Posterior cingulate gyrus (tissue), 11 donors: Measurements from ENCODE around the gene TNRC6B.
A peak's percentile ranks its signal among the peaks of the same experiment; 100 is the strongest.
"Not testable (repeated sequence)": the region's sequence is repeated elsewhere in the genome, so short reads cannot be mapped to it uniquely, and the experiment has no call there.

Source experiments
- DNase-seq, 10 donors: peaks; one replicate each; pipeline versions ENCODE4 v3.0.0 to v3.0.0-alpha.2; 2020 to 2021; ENCODE audit warnings: mixed read lengths in 3 of 10
- intact Hi-C: fragments of 100-400 bp; cut with DNase I; formaldehyde crosslinking; loops from one replicate; pipeline ENCODE4 v1.15.1; 2023

TNRC6B gene, protein sequence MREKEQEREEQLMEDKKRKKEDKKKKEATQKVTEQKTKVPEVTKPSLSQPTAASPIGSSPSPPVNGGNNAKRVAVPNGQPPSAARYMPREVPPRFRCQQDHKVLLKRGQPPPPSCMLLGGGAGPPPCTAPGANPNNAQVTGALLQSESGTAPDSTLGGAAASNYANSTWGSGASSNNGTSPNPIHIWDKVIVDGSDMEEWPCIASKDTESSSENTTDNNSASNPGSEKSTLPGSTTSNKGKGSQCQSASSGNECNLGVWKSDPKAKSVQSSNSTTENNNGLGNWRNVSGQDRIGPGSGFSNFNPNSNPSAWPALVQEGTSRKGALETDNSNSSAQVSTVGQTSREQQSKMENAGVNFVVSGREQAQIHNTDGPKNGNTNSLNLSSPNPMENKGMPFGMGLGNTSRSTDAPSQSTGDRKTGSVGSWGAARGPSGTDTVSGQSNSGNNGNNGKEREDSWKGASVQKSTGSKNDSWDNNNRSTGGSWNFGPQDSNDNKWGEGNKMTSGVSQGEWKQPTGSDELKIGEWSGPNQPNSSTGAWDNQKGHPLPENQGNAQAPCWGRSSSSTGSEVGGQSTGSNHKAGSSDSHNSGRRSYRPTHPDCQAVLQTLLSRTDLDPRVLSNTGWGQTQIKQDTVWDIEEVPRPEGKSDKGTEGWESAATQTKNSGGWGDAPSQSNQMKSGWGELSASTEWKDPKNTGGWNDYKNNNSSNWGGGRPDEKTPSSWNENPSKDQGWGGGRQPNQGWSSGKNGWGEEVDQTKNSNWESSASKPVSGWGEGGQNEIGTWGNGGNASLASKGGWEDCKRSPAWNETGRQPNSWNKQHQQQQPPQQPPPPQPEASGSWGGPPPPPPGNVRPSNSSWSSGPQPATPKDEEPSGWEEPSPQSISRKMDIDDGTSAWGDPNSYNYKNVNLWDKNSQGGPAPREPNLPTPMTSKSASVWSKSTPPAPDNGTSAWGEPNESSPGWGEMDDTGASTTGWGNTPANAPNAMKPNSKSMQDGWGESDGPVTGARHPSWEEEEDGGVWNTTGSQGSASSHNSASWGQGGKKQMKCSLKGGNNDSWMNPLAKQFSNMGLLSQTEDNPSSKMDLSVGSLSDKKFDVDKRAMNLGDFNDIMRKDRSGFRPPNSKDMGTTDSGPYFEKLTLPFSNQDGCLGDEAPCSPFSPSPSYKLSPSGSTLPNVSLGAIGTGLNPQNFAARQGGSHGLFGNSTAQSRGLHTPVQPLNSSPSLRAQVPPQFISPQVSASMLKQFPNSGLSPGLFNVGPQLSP (N-terminal part only)

DNA sequence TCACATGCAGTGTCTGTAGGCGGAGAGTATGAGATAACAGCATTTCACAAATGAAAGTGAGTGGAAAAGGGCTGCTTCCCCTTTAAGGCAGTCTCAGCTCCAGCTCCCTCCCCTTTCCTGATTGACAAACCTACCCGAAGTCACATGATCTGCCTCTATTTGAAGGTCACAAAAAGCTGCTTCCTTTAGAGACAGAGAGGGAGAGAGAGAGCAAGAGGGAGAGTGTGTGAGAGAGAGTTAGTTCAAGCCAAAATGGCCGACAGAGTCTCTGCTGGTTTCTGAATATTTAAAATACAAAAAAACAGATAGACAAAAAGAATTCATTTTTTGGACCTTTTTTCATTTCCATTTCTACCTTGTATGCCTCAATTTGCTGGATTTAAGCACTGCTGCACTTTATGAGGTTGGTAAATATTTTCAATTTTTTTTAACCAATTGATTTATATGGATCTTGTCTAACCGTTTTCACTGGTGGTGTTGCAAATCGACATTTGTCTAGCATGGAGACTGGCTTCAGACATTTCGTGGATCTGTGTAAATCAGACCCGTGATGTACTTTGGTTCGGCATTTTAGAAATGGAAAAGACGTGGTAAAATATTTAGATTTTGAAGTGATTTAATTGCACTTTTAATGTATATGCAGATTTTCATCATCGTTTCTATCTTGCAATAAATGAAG is at the start of gene TNRC6B:
TSS of gene TNRC6B (plus strand) at position 188 of the 679 bp plus-strand sequence. CDS start at position 399, 211 bp downstream.
- intact Hi-C loops: loop anchor here (2.0 to 10.0 kb wide), 2 partner anchors 133 to 167 kb away; partner anchors contain the start of gene ADSL

DNA sequence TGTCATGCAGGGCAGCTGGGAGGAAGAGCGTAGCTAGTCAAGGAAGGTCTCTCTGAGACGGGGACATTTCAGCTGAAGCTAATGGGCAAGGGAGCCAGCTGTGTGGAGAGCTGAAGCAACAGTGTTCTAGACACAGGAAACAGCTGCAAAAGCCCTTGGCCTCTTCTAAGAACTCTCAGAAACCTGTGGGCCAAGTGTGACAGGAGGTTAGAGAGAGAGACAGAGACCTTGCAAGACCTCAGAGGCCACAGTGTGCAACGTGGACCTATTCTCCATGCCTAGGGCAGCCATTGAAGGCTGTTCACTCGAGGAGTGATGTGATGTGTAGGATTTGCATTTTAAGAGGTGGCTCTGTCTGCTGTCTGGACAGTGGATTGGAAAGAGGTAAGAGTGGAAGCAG is 48.7 kb upstream of the TNRC6B start:
- DNase-seq: no peak
- intact Hi-C loops: no loop called here

More for the DNA sequence above, at the start of gene TNRC6B:
- peak in 8 of 10 donors; percentile 54 to 93 (median 70) for DNase-seq

DNA sequence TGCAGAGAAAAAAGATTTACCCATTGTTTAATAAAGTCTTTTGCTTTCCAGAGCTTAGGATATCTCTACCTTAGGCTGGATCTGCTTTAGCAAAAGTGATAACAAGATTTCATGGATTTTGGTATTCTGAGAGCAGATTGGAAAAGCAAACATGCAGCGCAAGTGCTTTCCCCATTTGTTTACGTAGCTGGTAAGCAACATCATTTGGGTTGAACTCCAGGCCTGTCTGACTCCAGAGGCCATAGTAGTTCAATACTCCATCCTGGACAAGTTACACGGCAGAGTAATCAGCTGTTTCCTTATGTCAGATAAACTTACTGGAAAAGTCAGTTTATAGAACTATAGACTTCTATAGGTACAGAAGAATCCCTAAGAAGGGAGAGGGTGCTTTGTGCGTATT is 40.6 kb upstream of the TNRC6B start:
- intact Hi-C loops: no loop called here
- DNase-seq: no peak

DNA sequence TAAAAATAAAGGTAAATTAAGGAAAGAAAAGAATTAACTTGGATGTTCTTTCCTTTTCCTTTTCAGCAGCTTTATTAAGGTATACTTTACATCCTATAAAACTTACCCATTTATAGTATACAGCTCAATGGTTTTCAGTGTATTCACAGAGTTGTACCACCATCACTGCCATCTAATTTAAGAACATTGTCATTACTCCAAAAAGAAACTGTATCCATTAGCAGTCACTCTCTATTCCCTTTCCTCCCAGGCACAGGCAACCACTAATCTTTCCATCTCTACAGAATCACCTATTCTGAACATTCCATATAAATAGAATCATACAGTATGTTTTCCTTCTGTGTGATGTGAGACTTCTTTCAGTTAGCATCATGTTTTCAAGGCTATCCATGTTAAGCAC is 38.9 kb upstream of the TNRC6B start:
- intact Hi-C loops: no loop called here
- DNase-seq: no peak

DNA sequence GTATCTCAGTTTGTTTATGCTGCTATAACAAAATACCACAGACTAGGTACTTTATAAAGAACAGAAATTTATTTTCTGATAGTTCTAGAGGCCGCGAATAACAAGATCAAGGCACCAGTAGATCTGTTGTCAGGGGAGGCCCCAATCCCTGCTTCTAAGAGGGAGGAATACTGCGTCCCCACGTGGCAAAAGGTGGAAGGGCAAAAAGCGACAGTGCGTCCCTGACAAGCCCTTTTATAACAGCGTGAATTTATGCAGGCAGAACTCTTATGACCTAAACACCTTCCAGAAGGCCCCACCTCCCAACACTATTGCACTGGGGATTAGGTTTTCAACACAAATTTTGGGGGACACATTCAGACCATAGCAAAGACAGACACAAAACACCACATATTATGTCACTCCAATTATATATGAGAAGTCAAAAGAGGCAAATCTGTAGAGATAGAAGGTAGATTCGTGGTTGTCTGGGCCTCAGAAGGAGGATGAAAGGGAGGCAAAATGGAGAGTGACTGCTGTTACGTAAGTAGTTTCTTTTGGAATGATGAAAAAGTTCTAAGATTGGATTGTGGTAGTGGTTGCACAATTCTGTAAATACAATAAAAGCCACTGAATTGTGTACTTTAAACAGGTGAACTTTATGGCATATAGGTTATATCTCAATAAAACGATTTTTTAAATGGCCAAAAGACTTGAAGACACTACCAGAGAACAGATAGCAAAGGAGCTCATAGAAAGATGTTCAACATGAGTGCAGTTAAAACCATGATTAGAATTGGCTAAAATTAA is 30.1 kb upstream of the TNRC6B start:
- intact Hi-C loops: no loop called here
- DNase-seq: no peak

DNA sequence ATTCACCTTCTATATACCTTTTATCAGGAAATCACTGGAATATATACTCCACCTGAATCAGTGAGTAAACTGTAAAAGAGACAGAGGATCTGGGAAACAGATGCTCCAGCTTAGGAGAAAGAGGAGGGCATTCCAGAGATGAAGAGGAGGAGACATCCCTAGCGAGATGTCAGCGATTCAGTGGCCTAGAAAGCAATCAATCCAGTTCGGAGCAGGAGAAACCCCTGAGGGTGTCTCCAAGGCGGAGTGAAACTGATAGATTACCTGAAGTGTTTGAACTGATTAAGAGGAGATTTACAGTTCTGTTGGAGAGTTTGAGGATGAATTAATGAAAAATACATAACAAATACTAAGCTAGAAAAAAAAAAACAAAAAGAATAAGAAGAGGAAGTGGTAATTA is 24.5 kb upstream of the TNRC6B start:
- no peak for DNase-seq
- intact Hi-C loops: no loop called here

DNA sequence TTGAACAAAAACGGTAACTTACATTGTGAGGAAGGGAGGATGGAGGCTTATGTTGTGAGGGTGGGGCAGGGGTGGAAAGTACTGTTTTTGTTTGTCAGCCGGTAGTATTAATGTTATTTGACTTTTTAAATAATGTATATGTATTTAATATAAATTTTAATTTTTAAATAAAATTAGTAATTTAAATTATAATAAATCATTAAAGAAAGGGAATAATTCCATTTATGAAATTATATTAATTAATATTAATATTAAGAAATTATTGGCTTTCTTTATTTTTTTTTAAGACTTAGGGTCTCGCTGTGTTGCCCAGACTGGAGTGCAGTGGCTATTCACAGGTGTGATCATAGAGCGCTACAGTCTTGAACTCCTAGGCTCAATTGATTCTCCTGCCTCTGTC is 24.0 kb upstream of the TNRC6B start:
- no peak for DNase-seq
- intact Hi-C loops: no loop called here

DNA sequence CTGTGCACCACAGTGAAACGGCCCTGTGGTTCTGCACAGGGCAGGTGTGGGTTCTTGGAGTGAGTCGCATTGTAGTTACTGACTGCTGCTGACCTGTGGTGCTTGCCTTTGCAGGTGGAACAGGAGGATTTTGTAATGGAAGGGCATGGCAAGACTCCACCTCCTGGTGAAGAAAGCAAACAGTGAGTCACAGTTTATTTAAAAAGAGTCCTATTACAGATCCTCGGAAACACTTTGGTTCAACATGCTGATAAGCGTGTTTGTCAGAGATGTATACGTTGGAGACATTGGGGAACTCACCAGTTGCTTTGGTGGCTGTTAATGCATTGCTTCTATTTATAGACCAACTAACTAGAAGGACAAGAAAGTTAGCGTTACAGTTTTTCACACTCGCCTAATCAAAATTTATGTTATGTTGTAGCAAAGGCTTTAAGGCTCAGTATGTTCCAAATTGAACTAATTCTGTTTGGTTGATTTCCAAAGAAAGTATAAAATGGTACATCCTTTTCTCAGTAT is 21.7 kb upstream of the TNRC6B start:
- no peak for DNase-seq

DNA sequence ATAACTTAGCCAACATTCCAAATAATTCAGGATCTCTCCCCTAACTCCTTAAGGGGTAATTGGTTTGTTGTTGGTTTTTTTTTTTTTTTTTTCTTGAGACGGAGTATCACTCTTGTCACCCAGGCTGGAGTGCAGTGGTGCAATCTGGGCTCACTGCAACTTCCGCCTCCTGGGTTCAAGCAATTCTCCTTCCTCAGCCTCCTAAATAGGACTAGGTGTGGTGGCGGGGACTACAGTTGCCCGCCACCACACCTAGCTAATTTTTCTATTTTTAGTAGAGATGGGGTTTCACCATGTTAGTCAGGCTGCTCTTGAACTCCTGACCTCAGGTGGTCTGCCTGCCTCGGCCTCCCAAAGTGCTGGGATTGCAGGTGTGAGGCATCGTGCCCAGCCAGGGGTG is 21.0 kb upstream of the TNRC6B start:
- intact Hi-C loops, DNase-seq: not testable (repeated sequence)

More for the DNA sequence above, 21.7 kb upstream of the TNRC6B start:
- intact Hi-C loops: no loop called here

DNA sequence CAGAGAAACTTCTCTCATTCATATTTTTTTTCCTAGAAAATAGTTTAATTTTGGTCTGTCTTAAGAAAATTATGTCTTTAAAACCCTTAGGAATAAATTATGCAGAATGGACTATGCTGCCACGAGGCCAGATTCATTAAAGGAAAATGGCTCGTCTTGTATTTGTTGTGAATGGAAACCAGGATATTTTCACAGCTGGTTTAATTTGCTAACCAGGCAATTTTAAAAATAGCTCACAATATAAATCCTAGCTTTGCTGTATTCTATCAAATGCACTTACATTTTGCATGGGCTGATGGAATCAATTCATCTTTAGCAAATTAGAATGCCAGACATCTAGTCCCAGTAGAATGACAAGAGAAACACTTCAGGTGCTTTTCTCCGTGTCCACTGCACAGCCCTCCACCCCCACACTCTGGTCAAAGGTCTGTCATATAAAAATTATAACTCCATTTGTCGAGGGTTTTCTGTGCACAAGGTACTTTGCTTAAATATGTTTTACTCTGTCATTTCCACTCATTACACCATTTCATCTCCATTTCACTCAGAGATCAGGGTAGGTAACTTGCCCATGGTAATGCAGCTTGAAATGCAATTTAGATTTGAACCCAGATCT is 20.3 kb upstream of the TNRC6B start:
- intact Hi-C loops: no loop called here
- no peak for DNase-seq

DNA sequence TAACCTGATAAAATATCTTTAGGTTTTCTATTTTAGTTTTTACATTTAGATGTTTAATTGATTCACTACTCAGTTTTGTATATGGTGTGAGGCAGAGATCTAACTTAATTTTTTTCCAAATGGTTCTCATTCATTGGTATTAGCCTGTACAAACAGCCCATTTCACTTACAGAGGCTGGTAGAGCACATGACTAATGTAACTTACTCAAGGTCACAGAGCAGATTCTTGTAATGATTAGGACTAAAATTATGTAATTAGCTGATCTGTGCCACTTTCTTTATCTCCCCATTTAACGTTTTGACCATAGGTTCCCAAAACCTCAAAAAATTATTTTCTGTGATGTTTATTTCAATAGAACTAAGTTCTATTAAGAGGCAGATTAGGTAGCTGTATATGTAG is 16.5 kb upstream of the TNRC6B start:
- DNase-seq: no peak
- intact Hi-C loops: no loop called here

DNA sequence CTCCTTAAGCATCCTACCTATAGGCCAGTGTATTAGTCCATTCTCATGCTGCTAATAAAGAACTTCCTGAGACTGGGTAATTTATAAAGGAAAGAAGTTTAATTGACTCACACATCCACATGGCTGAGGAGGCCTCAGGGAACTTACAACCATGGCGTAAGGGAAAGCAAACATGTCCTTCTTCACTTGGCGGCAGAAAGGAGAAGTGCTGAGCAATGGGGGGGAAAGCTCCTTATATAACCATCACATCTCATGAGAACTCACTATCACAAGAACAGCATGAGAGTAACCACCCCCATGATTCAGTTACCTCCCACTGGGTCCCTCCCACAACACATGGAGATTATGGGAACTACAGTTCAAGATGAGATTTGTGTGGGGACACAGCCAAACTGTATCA is 12.2 kb upstream of the TNRC6B start:
- intact Hi-C loops, DNase-seq: not testable (repeated sequence)

DNA sequence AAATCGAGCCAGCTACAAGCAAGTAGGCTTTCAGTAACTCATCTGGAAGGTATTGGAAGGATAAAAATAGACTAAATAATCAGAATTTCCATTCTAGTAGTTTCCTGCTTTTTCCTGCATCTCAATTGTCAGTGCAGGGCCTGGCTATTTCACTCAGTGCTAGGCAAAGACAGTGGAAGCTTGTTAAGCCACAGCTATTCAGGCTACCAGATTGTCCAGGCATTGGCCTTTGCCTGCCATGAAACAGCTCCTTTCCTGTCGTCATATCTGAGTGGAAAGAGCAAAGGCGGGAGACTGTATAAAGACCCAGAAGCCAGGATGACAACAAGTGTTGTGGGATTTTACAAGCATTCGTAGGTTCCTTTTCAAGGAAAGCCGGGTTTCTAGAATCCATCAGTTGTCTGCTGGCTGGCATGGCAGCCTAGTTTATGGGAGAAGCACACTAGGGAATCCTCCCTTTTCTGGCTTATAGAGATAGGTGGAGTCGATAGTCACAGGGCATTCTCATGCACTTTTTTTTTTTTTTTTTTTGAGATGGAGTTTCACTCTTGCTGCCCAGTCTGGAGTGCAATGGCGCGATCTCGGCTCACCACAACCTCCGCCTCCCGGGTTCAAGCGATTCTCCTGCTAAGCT is 2.0 kb upstream of the TNRC6B start:
- intact Hi-C loops: loop anchor here (10.0 kb wide), 1 partner anchor 169 kb away; the partner anchor contains the start of gene ADSL
- no peak for DNase-seq

DNA sequence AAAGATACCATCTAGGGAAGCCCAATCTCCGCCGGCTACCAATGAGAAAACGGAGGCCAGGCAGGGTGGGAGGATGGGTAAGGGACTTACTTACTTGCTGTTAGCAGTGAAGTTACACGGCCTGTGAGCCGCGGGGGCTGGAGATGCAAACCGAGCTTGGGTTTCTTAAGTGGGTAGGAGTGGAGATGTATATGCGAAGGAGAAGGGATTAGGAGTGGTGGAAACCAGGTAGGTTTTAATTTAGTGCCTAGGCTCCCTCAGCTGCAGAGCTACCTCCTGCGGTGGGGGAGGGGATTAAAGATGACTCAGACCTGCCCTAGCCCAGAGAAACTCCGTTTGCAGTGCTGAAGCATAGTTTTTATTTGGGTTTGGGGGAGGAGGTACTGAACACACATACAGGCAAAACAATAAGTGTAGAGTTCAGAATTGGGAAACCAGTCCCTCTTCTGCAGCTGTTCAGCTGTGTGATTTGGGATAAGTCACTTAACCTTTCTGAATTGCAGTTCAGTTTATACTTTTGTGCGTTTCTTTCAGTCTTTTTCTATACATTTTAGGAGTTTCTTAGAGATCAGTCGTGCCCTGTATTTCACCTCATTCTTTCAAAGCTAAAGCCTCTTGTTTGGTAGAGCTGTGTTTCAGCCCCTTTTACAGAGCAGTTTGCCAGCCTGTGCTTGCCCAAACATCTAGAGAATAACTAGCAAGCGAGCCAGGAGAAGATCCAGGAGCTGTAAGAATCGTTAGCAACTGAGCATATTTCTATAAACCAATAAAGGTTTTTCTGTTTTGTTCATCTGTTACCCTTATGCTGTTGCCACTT is 596 bp upstream of the TNRC6B start:
- intact Hi-C loops: loop anchor here (10.0 kb wide), 1 partner anchor 168 kb away; the partner anchor contains the start of gene ADSL
- peak in 5 of 10 donors; percentile 11 to 81 (median 71) for DNase-seq

DNA sequence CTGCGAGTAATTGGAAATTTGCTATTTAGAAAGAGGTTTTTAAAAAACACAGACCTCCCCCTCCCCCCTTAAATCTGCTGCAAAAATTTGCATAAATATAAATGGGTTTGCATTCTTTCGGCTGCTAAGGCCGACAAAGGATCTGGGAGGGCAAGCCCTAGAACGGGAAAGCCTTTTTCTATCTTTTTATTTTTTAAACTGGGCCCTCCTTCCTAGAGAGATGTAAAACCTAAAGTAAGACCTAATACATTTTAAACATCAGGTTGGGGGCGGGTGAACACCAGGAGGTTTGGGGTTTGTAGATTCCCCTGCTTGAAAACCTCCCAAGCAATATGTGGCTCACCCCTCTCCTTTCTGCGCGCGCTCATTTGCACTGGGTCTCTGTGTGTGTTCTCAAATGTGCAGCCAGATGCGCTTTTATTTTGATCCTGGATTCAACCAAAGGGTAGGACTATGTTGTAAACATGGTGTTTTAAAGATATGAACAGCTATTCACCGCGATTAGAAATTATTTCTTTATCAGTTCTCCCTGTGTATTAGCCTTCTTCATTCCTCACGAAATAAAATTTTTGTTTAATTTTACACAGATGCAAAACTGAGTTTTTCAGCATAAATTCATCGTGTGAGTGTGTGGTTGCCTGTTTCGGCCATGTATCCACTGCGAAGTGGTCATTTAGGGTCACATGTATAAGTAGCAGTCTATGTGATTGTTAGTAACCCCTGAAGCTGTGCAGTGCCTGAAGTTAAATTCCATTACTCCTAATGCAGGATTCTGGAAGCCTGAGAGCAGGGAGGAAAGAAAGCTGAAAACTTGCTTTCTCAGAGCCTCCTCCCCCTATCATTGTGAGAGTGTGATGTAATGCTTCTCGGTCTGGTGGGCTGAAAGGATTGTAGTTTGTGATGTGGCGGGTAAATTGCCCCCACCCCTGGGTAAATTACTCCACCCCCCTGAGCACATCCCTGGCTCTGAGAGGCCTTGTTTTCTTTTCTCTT is 988 bp downstream of the TNRC6B start:
- intact Hi-C loops: loop anchor here (2.0 to 10.0 kb wide), 2 partner anchors 134 to 166 kb away; partner anchors contain the start of gene ADSL
- peak in 7 of 10 donors; percentile 24 to 85 (median 38) for DNase-seq

DNA sequence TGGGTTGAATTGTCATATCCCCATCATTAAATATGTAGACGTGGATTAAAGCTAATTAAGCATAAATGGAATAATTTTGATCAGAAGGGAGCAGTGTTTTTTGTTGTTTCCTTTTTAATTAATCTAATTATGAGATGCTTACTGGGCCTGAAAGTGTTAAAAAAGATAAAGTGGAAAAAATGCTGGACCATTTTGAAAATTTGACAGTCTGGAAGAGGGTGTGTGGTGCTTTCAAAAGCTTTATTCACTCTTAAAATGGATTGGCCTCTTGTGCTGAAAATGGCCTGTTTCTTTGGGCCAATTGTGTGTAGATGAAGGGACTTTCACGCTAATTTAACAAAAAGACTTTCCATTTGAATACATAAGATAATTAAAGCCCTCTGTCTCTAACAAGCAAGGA is 1.8 kb downstream of the TNRC6B start:
- intact Hi-C loops: loop anchor here (2.0 to 10.0 kb wide), 2 partner anchors 135 to 165 kb away; partner anchors contain the start of gene ADSL
- DNase-seq: no peak
